SW480 (cell line): ENCODE measurements around the gene SPDEF.

ENCODE experiments used
- DNase-seq: peaks from one replicate; pipeline ENCODE4 v3.0.0-alpha.2; 2016; ENCODE audit warnings: low spot score

SPDEF gene

DNA sequence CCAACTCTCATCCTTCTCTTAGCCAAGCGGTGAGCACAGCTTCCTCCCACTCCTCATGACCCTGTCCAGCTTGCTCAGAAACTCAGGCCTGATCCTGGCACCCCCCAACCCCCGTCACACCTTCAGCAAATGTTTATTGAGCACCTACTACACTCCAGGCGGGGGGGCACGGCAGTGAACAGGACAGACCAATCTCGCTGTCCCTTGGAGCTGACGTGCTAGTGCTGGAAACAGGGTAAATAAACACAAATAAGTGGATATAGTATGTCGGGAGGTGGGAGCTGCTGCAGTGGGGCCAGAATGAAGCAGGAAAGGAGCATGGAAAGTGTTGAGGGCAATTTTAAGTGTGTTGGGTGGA, 7.4 kb upstream of the SPDEF start:
- DNase-seq: no peak

GRCh38 chr6:34562861-34563512, 6.9 kb upstream of the SPDEF start:
- DNase-seq: no peak

DNA sequence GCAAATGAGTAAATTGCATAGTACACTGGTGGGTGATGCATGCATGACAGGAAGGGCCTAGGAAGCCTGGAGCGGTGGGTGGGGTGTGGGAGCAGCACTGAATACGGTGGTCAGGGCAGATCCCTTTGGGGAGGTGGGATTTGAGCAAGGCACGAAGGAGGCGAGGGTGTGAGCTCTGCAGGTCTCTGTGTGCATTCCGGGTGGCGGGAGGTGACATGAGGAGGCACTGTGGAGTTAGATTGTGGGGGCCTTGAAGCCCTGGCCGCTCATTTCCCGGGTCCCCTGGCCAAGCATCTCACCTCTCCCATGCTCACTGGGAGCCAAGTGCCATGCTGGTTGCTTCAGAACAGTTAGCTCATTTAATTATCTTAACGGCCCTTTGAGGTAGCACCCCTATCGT, 6.2 kb upstream of the SPDEF start:
- no peak for DNase-seq

GRCh38 chr6:34561227-34561530, 5.0 kb upstream of the SPDEF start:
- DNase-seq: no peak

- peak; percentile 22 for DNase-seq
Measured at GRCh38 chr6:34560366-34561226, 4.5 kb upstream of the SPDEF start.

- DNase-seq: no peak
Measured at GRCh38 chr6:34559651-34560365, 3.7 kb upstream of the SPDEF start.

DNA sequence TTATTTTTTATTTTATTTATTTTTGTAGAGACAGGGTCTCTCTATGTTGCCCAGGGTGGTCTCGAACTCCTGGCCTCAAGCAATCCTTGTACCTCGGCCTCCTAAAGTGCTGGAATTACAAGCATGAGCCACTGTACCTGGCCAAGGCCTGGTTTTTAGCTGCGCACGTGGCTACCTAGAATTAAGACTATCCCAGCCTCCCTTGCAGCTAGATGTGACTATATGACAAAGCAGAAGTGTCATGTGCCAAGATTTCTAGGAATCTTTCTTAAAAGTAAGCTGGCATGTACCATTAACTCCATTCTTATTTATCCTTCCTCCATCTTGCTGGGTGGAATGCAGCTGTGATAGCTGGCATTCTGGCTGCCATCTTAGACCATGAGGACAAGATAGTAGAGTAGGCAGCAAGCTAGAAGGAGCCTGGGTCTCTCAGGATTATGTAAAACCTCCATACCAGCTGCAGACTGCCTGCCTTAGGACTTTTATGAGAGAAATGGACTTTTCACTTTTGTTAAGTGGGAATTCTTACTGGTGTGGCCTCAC, 2.1 kb upstream of the SPDEF start:
- DNase-seq: no peak

- no peak for DNase-seq
Measured at GRCh38 chr6:34557228-34557627, 1.1 kb upstream of the SPDEF start.

DNA sequence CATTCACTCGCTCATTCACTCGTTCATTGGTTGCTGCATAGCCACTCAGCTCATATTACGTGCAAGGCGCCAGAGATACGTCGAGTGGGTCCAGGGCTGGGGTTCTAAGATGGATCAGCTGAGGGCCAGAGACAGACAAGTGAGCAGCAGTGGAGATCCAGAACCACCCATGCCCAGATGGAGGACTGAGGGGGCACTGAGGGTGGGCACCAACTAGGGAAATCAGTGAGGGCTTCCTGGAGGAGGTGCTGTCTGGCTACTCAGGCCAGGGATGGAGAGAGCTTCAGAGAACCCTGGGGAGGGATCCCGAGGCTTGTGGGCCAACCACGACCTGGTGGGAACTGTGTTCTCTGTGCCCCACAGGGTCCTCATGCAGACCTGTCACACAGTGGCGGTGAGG, 364 bp upstream of the SPDEF start:
- no peak for DNase-seq

DNA sequence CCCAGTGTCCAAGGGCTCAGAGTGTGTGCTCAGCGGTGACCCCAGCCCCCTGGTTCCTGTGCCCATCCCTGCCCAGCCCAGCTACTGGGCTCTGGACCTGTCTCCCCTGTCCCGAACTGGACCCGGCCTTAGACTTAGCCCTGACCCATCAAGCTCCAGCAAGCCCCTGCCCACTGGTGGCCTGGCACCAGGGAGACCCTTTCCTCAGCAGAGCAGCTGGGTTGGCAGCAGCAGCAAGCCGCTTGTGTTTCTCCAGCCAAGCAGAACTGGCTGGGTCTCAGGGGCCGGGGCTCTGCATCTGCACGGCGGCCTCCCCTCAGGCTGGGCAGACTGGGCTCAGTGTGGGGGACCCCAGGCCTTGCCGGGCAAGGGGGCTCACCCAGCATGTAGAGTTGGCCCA, 801 bp downstream of the SPDEF start:
- DNase-seq: no peak

DNA sequence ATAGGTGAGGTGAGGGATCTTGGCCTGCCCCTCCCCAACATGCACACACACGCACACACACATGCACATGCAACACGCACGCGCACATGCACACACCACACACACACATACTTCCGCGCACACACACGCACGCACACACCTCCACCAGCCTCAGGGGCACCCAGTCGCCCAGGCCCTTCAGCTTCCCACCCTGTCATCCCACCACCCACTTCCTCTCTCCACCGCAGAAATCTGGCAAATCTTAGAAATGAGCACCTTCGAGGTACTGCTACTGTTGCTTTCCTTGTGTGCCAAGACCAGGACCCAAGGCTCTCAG, 1.2 kb downstream of the SPDEF start:
- no peak for DNase-seq

DNA sequence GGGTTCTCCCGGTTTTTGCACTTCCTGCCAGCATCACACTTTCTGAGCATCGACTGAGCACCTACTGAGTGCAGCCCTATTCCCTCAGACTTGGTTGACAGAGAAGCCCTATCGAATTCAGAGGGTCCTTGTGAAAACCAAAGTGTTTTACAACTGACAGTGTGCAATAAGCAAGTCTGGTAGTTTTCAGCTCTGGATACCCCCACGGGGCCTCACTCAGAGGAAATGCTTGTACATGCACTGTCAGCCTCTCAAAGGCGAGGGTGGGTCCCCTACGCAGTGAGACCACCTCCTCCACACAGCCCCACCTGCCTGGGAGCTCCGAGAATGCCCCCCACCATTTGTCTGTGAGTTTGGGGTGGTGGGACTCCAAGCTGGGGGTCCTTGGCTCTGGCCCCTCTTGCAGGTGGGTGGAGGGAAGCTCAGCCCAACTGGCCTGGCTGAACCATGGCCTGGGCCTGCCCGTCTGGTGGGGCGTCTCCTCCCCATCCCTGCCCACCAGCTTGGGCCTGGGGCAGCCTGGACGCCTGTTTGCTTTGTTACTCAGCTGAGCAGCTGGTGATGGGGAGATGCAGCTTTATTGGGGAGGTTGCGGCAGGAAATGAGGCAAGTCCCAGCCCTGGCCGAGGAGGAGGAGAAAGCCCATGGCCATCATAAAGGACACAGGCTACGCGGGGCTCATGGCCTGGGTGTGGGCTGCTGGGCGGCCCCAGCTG, 1.7 kb downstream of the SPDEF start:
- no peak for DNase-seq

DNA sequence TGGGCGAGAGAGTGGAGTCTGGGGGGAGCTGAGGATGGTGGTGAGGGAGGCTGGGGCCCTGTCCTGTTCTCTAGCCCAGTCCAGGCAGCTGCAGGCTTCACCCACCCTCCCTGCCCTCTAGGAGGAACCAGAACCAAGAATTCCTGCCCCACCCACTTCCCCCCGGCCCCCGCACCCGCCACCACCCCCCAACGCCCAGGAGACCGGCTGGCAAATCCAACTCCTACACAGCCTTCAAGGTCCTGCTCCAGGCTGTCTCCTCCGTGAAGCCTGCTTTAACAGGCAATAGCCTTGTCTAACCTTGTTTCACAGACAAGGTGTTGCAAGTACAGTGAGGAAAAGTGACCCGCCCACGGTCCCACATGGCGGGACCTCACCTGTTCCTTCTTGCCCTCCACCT, 2.4 kb downstream of the SPDEF start:
- no peak for DNase-seq

- no peak for DNase-seq
Measured at GRCh38 chr6:34553146-34553545, 3.0 kb downstream of the SPDEF start.

GRCh38 chr6:34552620-34553019, 3.5 kb downstream of the SPDEF start:
- DNase-seq: no peak

GRCh38 chr6:34551720-34552119, 4.4 kb downstream of the SPDEF start:
- DNase-seq: no peak

- DNase-seq: no peak
Measured at GRCh38 chr6:34549804-34550202, 6.3 kb downstream of the SPDEF start.

GRCh38 chr6:34549026-34549803, 6.9 kb downstream of the SPDEF start:
- DNase-seq: no peak

DNA sequence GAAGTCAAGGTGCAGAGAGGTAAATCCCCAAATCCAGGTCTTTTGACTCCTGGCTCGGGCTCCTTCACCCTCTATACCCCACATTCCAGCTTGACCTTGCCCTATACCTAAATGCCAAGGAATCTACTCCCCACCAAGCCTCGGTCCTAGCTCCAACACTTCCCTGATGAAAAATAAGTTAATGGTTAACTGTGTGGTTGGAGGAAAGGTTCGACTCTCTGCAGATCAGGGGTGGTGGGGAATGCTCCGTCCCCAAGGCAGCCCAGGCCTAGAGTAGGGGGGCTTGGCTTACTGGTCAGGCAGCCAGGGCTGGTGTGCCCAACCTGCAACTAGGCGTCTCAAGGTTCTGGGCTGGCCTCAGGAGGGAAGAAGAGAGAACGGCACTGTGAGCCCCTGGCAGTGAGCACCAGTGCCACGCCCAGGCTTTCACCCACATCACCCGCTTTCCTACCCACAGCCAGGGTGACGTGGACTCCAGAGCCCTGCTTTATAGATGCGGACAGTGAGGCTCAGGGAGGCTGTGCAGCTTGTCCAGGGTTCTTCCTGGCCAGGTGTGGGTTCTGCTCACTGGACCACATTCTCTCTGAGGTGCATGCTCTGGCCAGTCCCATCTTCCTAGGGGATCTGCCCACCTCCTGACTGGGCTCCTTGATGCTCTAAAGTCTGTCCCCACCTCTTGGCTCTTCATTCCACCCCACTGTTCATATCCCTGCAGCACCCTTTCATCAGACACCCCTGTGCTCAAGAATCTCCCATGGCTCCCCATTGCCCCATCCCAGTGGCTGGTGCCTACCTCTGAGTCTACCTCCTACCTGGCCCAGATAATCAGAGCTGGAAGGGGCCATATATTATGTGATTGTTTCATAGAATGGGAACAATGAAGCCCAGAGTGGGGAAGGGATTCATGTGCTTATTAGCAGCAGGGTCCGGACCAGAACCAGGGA, 8.2 kb downstream of the SPDEF start:
- peak; percentile 35 for DNase-seq

DNA sequence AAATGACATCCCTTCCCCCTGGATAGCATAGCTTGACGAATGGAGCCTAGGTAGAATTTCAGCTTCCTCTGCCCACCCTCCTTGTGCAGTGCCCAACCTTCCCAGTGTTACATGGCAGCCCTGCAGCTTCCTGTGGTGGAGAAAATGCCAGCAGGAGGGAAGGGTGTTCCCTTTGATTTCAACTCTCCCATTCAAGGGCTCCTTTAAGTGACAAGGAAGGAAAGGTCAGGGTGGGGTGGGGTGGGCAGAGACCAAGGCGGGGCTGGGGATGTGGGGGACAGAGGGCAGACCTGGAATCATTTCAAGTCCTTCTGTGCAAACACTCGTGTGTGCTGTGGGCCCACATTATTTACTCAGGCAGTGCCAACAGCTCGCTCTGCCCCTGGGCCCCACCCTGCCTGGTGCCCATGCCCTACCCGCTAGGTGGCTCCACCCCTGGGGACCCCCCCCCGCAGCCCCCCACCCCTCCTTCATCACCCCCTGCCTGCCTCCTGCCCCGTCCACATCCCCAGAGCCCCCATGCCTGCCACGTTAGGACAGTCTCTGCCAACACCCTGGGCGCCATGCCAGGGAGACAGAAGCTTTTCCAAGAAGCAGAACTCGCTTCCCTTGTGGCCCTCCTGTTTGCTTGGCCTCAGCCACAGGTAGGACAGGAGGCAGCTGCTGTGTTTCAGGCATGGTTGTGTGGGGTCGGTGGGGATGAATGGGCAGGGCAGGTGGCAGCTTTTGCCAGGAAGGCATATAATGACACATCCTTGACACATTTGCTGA, 9.4 kb downstream of the SPDEF start:
- DNase-seq: no peak
